Mucosa of descending colon (tissue), 3 donors: Measurements from ENCODE around the gene IRF6. TPM values are rescaled to one million over a fixed set of nuclear protein-coding genes. Genes with fewer than 3 reads are reported as not detected.
A peak's percentile ranks its signal among the peaks of the same experiment; 100 is the strongest.

Experiments used
- ATAC-seq: fragments of 200-7000 bp; cut with Tn5 transposase; one replicate; pipeline ENCODE4 v1.9.1; 2020; ENCODE audit warnings: mild to moderate bottlenecking, moderate library complexity
- DNase-seq, 3 donors: peaks; one replicate each; pipeline ENCODE4 v3.0.0-alpha.2; 2020
- H3K36me3 ChIP-seq: fragments of 200-600 bp; one replicate; pipeline ENCODE4 v1.8.0; 2021; ENCODE audit warnings: low read depth, mild to moderate bottlenecking
- H3K4me1 ChIP-seq: fragments of 200-600 bp; one replicate; pipeline ENCODE4 v1.8.0; 2021; ENCODE audit warnings: low read depth, mild to moderate bottlenecking
- H3K4me3 ChIP-seq: fragments of 200-600 bp; one replicate; pipeline ENCODE4 v1.8.0; 2021; ENCODE audit warnings: mild to moderate bottlenecking
- H3K9me3 ChIP-seq: fragments of 200-600 bp; one replicate; pipeline ENCODE4 v1.8.0; 2021; ENCODE audit warnings: mild to moderate bottlenecking
- CTCF ChIP-seq: fragments of 200-600 bp; IDR thresholded peaks from one replicate; pipeline ENCODE4 v1.8.0; 2022; ENCODE audit warnings: antibody characterized with exemption, mild to moderate bottlenecking
- intact Hi-C, 2 donors: fragments of 100-400 bp; cut with DNase I in 1 of 2; cut with micrococcal nuclease in 1 of 2; formaldehyde crosslinking; loops; one replicate each; pipeline versions ENCODE4 v1.11.0 to v1.11.1; 2022; cut with DNase I, micrococcal nuclease
- total RNA-seq, 3 donors: library from RNA; stranded (reverse); fragmentation: NEBNext Ultra II Directional in 2 of 3; extraction: Animal tissue kit (Norgen Biotek cat#: 25700) in 2 of 3; gene quantifications; one replicate each; pipeline versions ENCODE4 v1.2.1 to v1.2.4, GENCODE V29; 2021 to 2023
- donor health status: DM: no; HTN: no; CAD: no; lungs with moderate emphysema.
- donor health status: DM: no; HTN: no; CAD: no.
- donor health status: DM: no; HTN: yes; CAD: no.

IRF6 gene
- total RNA-seq, 3 donors from 2014 or later, result 42.9 to 115 (median 96.9) TPM

GRCh38 chr1:209778102-209778501, 27.8 kb downstream of the IRF6 start:
- Histone ChIP-seq H3K9me3 (no peaks in the 10 kb centered on the region), H3K4me1 (no peaks in the 10 kb centered on the region), H3K36me3 (no peaks in the 10 kb centered on the region), H3K4me3 (no peak overlapping the region)
- intact Hi-C loops, result no loop called here
- DNase-seq (no peak), ATAC-seq (no peak)
- no peak for TF ChIP-seq CTCF

- no peak overlapping the region for H3K4me3 ChIP-seq
- intact Hi-C loops, result no loop called here
- ATAC-seq (no peak), DNase-seq (no peak)
- no peaks in the 10 kb centered on the region for H3K9me3 ChIP-seq
- H3K36me3 ChIP-seq, result no peaks in the 10 kb centered on the region
- TF ChIP-seq CTCF, result no peak
- H3K4me1 ChIP-seq, result no peaks in the 10 kb centered on the region
Measured at GRCh38 chr1:209777587-209777986, 28.4 kb downstream of the IRF6 start.

- intact Hi-C loops, result no loop called here
- DNase-seq (no peak), ATAC-seq (no peak)
- H3K4me1 ChIP-seq, result no peaks in the 10 kb centered on the region
- H3K4me3 ChIP-seq, result no peak overlapping the region
- H3K36me3 ChIP-seq, result no peaks in the 10 kb centered on the region
- no peaks in the 10 kb centered on the region for H3K9me3 ChIP-seq
- no peak for TF ChIP-seq CTCF
Measured at GRCh38 chr1:209775678-209776077, 30.3 kb downstream of the IRF6 start.

GRCh38 chr1:209774592-209774991, 31.4 kb downstream of the IRF6 start:
- no peak for DNase-seq
- Histone ChIP-seq H3K4me1 (no peaks in the 10 kb centered on the region), H3K4me3 (no peak overlapping the region), H3K9me3 (no peaks in the 10 kb centered on the region), H3K36me3 (no peaks in the 10 kb centered on the region)
- intact Hi-C loops, result no loop called here
- no peak for TF ChIP-seq CTCF
- peak; percentile 36 for ATAC-seq

- Histone ChIP-seq H3K4me1 (no peaks in the 10 kb centered on the region), H3K9me3 (no peaks in the 10 kb centered on the region), H3K4me3 (no peak overlapping the region), H3K36me3 (no peaks in the 10 kb centered on the region)
- no peak for TF ChIP-seq CTCF
- intact Hi-C loops, result no loop called here
- DNase-seq (no peak), ATAC-seq (no peak)
Measured at GRCh38 chr1:209772126-209772525, 33.8 kb downstream of the IRF6 start.
